Astrocyte of the hippocampus (primary cell): ENCODE results near the gene OSBPL3.

ENCODE experiments used
- DNase-seq: peaks from one replicate; pipeline ENCODE4 v3.0.0; 2011; ENCODE audit warnings: low read depth, low spot score

Gene OSBPL3

GRCh38 chr7:24828891-24829661, 150.9 kb downstream of the OSBPL3 start:
- DNase-seq: no peak

- DNase-seq: no peak
Observed at GRCh38 chr7:24827589-24827988, 152.4 kb downstream of the OSBPL3 start.

GRCh38 chr7:24827027-24827426, 153.0 kb downstream of the OSBPL3 start:
- no peak for DNase-seq

- DNase-seq: peak; percentile 61
Observed at GRCh38 chr7:24826662-24827020, 153.3 kb downstream of the OSBPL3 start.

GRCh38 chr7:24825931-24826661, 153.9 kb downstream of the OSBPL3 start:
- DNase-seq: peak; percentile 87

GRCh38 chr7:24825381-24825794, 154.6 kb downstream of the OSBPL3 start:
- DNase-seq: no peak

- DNase-seq: no peak
Observed at GRCh38 chr7:24824896-24825295, 155.1 kb downstream of the OSBPL3 start.

- DNase-seq: no peak
Observed at GRCh38 chr7:24824400-24824799, 155.6 kb downstream of the OSBPL3 start.

GRCh38 chr7:24821754-24822054, 158.3 kb downstream of the OSBPL3 start:
- DNase-seq: no peak

- DNase-seq: peak; percentile 96
Observed at GRCh38 chr7:24821045-24821753, 158.8 kb downstream of the OSBPL3 start.

- DNase-seq: no peak
Observed at GRCh38 chr7:24820730-24821044, 159.3 kb downstream of the OSBPL3 start.

- peak; percentile 93 for DNase-seq
Observed at GRCh38 chr7:24819916-24820689, 159.9 kb downstream of the OSBPL3 start.

- DNase-seq: peak; percentile 51
Observed at GRCh38 chr7:24817339-24817738, 162.6 kb downstream of the OSBPL3 start.

- DNase-seq: no peak
Observed at GRCh38 chr7:24816868-24817267, 163.1 kb downstream of the OSBPL3 start.

GRCh38 chr7:24812305-24812945, 167.6 kb downstream of the OSBPL3 start:
- DNase-seq: peak; percentile 72

- no peak for DNase-seq
Observed at GRCh38 chr7:24808518-24808917, 171.5 kb downstream of the OSBPL3 start.

- no peak for DNase-seq
Observed at GRCh38 chr7:24802300-24802699, 177.7 kb downstream of the OSBPL3 start.

GRCh38 chr7:24801883-24802282, 178.1 kb downstream of the OSBPL3 start:
- no peak for DNase-seq

- DNase-seq: no peak
Observed at GRCh38 chr7:24800667-24801066, 179.3 kb downstream of the OSBPL3 start.

- DNase-seq: no peak
Observed at GRCh38 chr7:24800073-24800472, 179.9 kb downstream of the OSBPL3 start.

GRCh38 chr7:24799506-24799905, 180.5 kb downstream of the OSBPL3 start:
- DNase-seq: no peak

- DNase-seq: no peak
Observed at GRCh38 chr7:24798261-24798660, 181.7 kb downstream of the OSBPL3 start.
